Aorta (tissue), 5 donors: ENCODE data around the gene EMX1. TPM values are rescaled to one million over a fixed set of nuclear protein-coding genes. Genes with fewer than 3 reads are reported as not detected.
"Not testable (repeated sequence)": the region's sequence is repeated elsewhere in the genome, so short reads cannot be mapped to it uniquely, and the experiment has no call there.

Source experiments
- ATAC-seq: fragments of 200-7000 bp; cut with Tn5 transposase; one replicate; pipeline ENCODE4 v1.9.1; 2022; ENCODE audit warnings: moderate library complexity; ENCODE audit not compliant: low FRiP score
- DNase-seq, 2 donors: peaks; one replicate each; pipeline ENCODE4 v3.0.0-alpha.2; 2020
- H3K27ac ChIP-seq, 2 donors: one replicate each; pipeline ENCODE4 v1.5.1; 2013; ENCODE audit warnings: low read length in 2 of 2, mild to moderate bottlenecking in 2 of 2, moderate library complexity in 2 of 2, control low read depth in 1 of 2, inconsistent platforms in 1 of 2, low read depth in 1 of 2
- H3K27me3 ChIP-seq, 2 donors: one replicate each; pipeline ENCODE4 v1.6.1; 2013; ENCODE audit warnings: control low read depth in 1 of 2, low read length in 1 of 2, mild to moderate bottlenecking in 1 of 2, moderate library complexity in 1 of 2; ENCODE audit not compliant: insufficient read depth in 2 of 2, control insufficient read depth in 1 of 2
- H3K36me3 ChIP-seq, 2 donors: one replicate each; pipeline ENCODE4 v1.6.1; 2013; ENCODE audit warnings: control low read depth in 1 of 2, low read length in 1 of 2, mild to moderate bottlenecking in 1 of 2; ENCODE audit not compliant: insufficient read depth in 2 of 2, control insufficient read depth in 1 of 2
- H3K4me1 ChIP-seq, 2 donors: one replicate each; pipeline ENCODE4 v1.6.1; 2013; ENCODE audit warnings: low read length in 2 of 2, control low read depth in 1 of 2, mild to moderate bottlenecking in 1 of 2, moderate library complexity in 1 of 2; ENCODE audit not compliant: insufficient read depth in 2 of 2, control insufficient read depth in 1 of 2
- H3K4me3 ChIP-seq, 2 donors: one replicate each; pipeline ENCODE4 v1.5.1; 2013; ENCODE audit warnings: low read length in 2 of 2, control low read depth in 1 of 2, mild to moderate bottlenecking in 1 of 2
- H3K9me3 ChIP-seq: one replicate; pipeline ENCODE4 v1.6.1; 2013; ENCODE audit warnings: mild to moderate bottlenecking, low read length; ENCODE audit not compliant: control insufficient read depth
- WGBS, 2 donors: extraction: QIAGEN DNeasy Blood & Tissue Kit; methylation state at CpG; one replicate each; pipeline ENCODE4 v1.1.7; 2013; 5-methylcytosine and 5-hydroxymethylcytosine counted together
- intact Hi-C, 2 donors: fragments of 100-400 bp; cut with DNase I; formaldehyde crosslinking; loops; one replicate each; pipeline versions ENCODE4 v1.14.2 to v1.15.0; 2022
- polyA plus RNA-seq, 2 donors: library from polyadenylated mRNA; stranded (reverse); fragments of 200-250 nt; gene quantifications; one replicate each; pipeline ENCODE4 v1.2.3, GENCODE V29; 2013
- total RNA-seq, 2 donors: library from RNA; stranded (reverse); fragmentation: NEBNext Ultra II Directional; extraction: Animal tissue kit (Norgen Biotek cat#: 25700); gene quantifications; one replicate each; pipeline ENCODE4 v1.2.1, GENCODE V29; 2021
- donor health status: healthy with polysubstance abuse.
- donor health status: Bipolar disorder and iron deficiency.
- donor health status: DM: no; HTN: no; CAD: no.
- donor health status: DM: no; HTN: no; CAD: no.
- donor health status: DM: yes; HTN: yes; CAD: no.

EMX1 gene
- total and polyA plus RNA-seq, 4 donors = not detected

DNA sequence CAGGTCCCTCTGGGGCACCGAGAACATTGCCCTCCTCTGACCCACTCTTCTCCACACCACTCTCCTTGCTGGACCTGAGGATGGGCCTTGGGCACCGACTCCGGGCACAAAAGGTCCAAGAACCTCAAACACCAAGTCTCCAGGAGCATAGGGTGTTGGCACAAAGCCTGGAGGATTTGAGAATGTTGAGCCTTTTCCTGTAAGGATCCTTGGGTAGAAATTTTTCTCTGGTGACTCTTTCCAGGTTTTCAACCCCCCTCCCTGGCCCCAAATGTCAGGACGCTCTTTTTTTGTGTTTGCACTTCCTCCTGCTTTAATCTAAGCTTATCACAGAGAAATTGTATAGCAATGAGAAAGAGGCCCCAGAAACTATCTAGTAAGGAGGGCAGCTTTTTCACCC is 20.9 kb upstream of the EMX1 start:
- ATAC-seq = no peak
- DNase-seq = no peak
- intact Hi-C loops = loop anchor here in 1 of 2 donors (10.0 kb wide), 1 partner anchor 188 kb away; no protein-coding TSS in a partner anchor
- no peaks in the 10 kb centered on the region for H3K36me3 ChIP-seq
- H3K27me3 ChIP-seq = no peaks in the 10 kb centered on the region
- no peak overlapping the region for H3K4me3 ChIP-seq
- WGBS, 2 donors = 78 to 85% methylated on average over 4 of the region's 4 CpGs
- H3K4me1 ChIP-seq = no peaks in the 10 kb centered on the region
- H3K9me3 ChIP-seq = no peaks in the 10 kb centered on the region
- no peak overlapping the region for H3K27ac ChIP-seq

DNA sequence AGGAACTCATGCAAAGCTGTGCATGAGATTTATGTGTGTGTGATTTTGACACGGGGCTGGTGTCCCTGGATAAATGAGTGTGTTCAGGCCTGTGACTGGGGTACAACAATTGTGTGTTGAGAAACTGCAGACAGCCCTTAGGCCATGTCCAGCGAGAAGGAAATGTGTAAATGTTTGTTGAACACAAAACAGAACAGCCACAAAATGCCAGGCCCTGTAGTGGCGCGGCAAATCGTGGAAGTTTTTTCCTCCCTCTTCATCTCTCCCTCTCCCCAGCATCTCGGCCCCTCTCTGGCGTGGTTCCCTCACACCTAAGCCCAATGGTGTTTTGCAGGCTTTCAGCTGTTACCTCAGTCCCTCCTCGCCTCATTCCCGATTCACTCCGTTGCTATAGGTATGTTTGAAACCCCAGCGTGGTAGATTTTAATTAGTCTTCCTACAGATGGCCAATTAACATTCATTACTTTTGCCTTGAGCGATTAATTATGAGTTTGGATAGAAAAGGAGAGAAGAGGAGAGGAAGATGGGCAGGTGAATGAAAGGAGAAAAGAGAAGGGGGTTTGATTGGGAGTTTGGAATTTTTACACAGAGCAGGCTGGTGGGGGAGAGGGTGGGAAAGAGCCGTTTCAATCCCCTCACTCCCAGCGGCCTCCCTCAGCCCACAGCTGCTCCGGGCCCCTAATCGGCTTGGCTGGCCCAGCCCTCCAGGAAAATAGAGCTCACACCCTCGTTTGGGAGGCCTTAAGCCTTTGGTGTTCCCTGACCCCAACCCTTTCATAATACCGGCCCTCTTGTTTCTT is 19.3 kb upstream of the EMX1 start:
- no peaks in the 10 kb centered on the region for H3K36me3 ChIP-seq
- ATAC-seq = no peak
- no peak overlapping the region for H3K27ac ChIP-seq
- no peak overlapping the region for H3K4me3 ChIP-seq
- no peak for DNase-seq
- H3K9me3 ChIP-seq = no peaks in the 10 kb centered on the region
- H3K4me1 ChIP-seq = no peaks in the 10 kb centered on the region
- intact Hi-C loops = loop anchor here in 1 of 2 donors (10.0 kb wide), 1 partner anchor 187 kb away; no protein-coding TSS in a partner anchor
- 81 to 84% methylated on average over 18 of the region's 18 CpGs for WGBS, 2 donors
- H3K27me3 ChIP-seq = peaks cover 0 to 1% of the 10 kb centered on the region in 2 donors

DNA sequence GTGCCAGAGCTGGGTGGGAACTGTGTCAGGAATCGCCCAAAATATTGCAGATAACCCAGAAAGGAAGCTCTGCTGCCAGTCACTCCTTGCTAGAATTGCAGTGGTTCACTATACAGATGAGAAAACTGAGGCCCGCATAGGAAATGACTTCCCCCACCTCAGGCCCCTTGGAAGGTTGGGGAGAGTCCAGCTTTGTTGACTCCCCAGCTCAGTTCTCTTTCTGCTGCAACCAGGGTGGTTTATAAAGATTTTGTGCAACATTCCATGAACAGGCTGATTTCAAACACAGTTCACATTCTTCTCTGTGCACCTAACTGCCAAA is 18.8 kb upstream of the EMX1 start:
- peaks cover 0 to 1% of the 10 kb centered on the region in 2 donors for H3K27me3 ChIP-seq
- ATAC-seq (no peak), DNase-seq (no peak)
- H3K36me3 ChIP-seq = no peaks in the 10 kb centered on the region
- no peak overlapping the region for H3K27ac ChIP-seq
- no peaks in the 10 kb centered on the region for H3K4me1 ChIP-seq
- no peak overlapping the region for H3K4me3 ChIP-seq
- no peaks in the 10 kb centered on the region for H3K9me3 ChIP-seq
- intact Hi-C loops = loop anchor here in 1 of 2 donors (10.0 kb wide), 1 partner anchor 186 kb away; no protein-coding TSS in a partner anchor
- WGBS, 2 donors = 87 to 88% methylated on average over 2 of the region's 2 CpGs

DNA sequence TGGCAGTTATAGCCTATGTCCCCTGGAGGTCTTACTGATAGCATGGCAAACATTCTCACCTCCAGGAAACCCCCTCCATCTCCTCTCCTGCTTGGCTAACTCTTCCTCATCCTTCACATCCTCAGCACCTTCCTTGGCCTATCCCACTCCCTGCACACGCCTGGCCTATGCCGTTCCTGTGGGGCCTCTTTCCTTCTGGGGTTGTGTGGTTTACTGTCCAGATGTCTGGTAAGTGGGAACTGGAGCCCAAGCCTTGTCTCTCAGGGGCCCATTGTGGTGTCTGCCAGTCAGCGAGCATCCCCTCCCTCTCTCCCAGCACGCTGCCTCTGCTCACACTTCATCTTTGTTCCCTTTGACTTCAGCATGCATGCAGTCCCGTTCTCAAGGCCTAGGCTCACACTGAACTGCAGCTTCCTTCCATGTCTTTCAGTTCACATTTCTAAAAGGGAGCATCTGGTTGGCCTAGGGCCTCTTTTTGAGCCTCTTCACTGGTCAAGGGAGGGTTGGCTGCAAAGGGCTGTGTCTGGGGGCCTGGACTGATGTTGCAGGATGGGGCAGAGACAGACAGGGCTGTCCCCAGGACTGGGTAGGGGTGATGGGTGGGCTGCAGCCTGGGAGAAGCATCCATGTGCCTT is 17.0 kb upstream of the EMX1 start:
- Histone ChIP-seq H3K9me3 (no peaks in the 10 kb centered on the region), H3K4me1 (no peaks in the 10 kb centered on the region), H3K36me3 (no peaks in the 10 kb centered on the region), H3K27ac (no peak overlapping the region), H3K27me3 (peaks cover 0 to 1% of the 10 kb centered on the region in 2 donors), H3K4me3 (no peak overlapping the region)
- WGBS, 2 donors = 85 to 94% methylated on average over 5 of the region's 5 CpGs
- DNase-seq (no peak), ATAC-seq (no peak)
- intact Hi-C loops = no loop called here

DNA sequence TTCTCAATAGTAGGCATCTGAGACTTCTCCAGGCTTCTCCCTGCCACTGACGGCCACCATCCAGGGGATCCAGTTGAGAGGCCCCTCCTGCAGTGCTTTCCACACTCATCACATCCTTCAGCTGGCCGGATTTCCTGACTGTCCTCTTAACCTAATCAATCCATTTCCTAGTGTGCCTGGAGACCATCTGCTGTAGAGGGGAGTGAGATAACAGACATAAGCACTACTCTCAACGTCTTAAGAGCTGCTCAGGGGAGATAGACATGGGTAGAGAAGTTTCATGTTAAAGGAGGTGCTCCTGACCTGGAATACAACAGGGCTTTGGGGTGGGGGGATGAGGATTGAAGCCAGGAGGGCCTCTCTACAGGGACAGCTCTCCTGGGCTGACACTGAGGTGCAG is 15.9 kb upstream of the EMX1 start:
- ATAC-seq (no peak), DNase-seq (no peak)
- Histone ChIP-seq H3K4me1 (no peaks in the 10 kb centered on the region), H3K9me3 (no peaks in the 10 kb centered on the region), H3K36me3 (no peaks in the 10 kb centered on the region), H3K4me3 (no peak overlapping the region), H3K27me3 (peaks cover 0 to 1% of the 10 kb centered on the region in 2 donors), H3K27ac (no peak overlapping the region)
- WGBS, 2 donors = 63 to 84% methylated on average over 3 of the region's 3 CpGs
- intact Hi-C loops = no loop called here

DNA sequence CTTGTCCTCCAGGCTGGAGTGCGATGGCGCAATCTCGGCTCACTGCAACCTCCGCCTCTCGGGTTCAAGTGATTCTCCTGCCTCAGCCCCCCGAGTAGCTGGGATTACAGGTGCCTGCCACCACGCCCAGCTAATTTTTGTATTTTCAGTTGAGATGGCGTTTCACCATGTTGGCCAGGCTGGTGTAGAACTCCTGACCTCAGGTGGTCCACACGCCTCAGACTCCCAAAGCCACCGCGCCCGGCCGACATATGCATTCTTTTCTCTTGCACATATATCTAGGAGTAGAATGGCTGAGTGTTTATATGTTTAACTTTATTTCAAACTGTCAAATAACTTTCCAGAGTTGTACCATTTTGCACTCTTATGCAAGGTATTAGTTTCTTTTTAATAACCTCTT is 9.9 kb upstream of the EMX1 start:
- H3K4me3 ChIP-seq, ATAC-seq, H3K4me1 ChIP-seq, intact Hi-C loops, H3K36me3 ChIP-seq, H3K27me3 ChIP-seq, DNase-seq, H3K9me3 ChIP-seq, H3K27ac ChIP-seq: not testable (repeated sequence)
- 89 to 90% methylated on average over 13 of the region's 13 CpGs for WGBS, 2 donors

DNA sequence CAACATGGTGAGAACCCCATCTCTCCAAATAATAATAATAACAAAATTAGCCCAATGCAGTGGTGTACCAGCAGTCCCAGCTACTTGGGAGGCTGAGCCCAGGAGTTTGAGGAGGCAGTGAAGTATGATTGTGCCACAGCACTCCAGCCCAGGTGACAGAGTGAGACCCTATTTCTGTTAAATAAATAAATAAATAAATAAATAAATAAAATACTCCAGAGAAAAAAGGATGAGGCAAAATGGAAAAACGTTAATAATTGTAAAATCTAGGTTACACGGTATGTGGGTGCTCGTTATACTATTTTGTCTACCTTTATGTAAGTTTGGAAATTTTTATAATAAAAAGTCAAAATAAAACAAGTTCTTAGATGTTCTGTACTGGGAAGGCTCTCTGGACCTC is 8.6 kb upstream of the EMX1 start:
- intact Hi-C loops = no loop called here
- Histone ChIP-seq H3K36me3 (no peaks in the 10 kb centered on the region), H3K27ac (no peak overlapping the region), H3K9me3 (no peaks in the 10 kb centered on the region), H3K4me1 (no peaks in the 10 kb centered on the region), H3K4me3 (no peak overlapping the region), H3K27me3 (peaks cover 0 to 3% of the 10 kb centered on the region in 2 donors)
- DNase-seq = no peak
- no peak for ATAC-seq
- WGBS, 2 donors = 82 to 88% methylated on average over 3 of the region's 3 CpGs

DNA sequence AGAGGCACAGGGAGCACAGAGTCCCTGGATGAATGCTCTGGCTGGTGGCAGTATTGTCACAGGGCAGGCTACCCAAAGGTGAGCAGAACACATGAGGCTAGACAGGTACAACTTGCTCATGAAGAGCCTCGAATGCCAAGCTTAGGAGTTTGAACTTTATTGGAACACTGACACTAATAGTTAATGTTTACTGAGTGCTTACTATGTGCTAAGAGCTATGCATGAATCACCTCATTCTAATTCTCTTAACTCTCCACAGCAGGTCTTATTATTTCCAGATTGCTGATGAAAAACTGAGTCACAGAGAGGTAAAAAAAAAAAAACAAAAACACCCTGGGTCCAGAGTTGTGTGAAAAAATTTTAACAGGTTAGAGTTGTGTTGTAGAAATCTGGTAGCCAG is 6.1 kb upstream of the EMX1 start:
- no peaks in the 10 kb centered on the region for H3K9me3 ChIP-seq
- no peak for ATAC-seq
- no peak for DNase-seq
- peaks cover 0 to 3% of the 10 kb centered on the region in 2 donors for H3K27me3 ChIP-seq
- H3K27ac ChIP-seq = no peak overlapping the region
- intact Hi-C loops = no loop called here
- 61% methylated on average over 1 of the region's 1 CpG for WGBS, 2 donors
- no peaks in the 10 kb centered on the region for H3K36me3 ChIP-seq
- no peaks in the 10 kb centered on the region for H3K4me1 ChIP-seq
- no peak overlapping the region for H3K4me3 ChIP-seq
